ENCODE measurements around the gene TPM2.
"Not testable (repeated sequence)": the region's sequence is repeated elsewhere in the genome, so short reads cannot be mapped to it uniquely, and the experiment has no call there.

The TPM2 gene

GRCh38 chr9:35639631-35640030 is 50.1 kb downstream of the TPM2 start:
- no peak overlapping the region for H3K4me3 ChIP-seq (ENCODE audit: low read depth, low read length)
- no peak for TF ChIP-seq CTCF (IDR thresholded peaks at IDR 0.05; ENCODE audit: low read depth, low read length)
- H3K4me1 ChIP-seq: no peaks in the 10 kb centered on the region
- no peak for DNase-seq
- no peaks in the 10 kb centered on the region for H3K36me3 ChIP-seq
- H3K27me3 ChIP-seq: no peaks in the 10 kb centered on the region; the same call in 1 of the 2 replicates
- H3K9me3 ChIP-seq: no peaks in the 10 kb centered on the region

- H3K4me1 ChIP-seq; H3K4me3 ChIP-seq (ENCODE audit: low read depth, low read length); DNase-seq; H3K9me3 ChIP-seq; H3K27me3 ChIP-seq; H3K36me3 ChIP-seq: not testable (repeated sequence)
Measured at GRCh38 chr9:35639225-35639624, 50.5 kb downstream of the TPM2 start.

GRCh38 chr9:35638751-35639150 is 51.0 kb downstream of the TPM2 start:
- DNase-seq, H3K4me1 ChIP-seq, H3K36me3 ChIP-seq: not testable (repeated sequence)

GRCh38 chr9:35637427-35637955 is 52.2 kb downstream of the TPM2 start:
- not testable (repeated sequence) for H3K9me3 ChIP-seq; H3K4me1 ChIP-seq; H3K36me3 ChIP-seq; H3K4me3 ChIP-seq (ENCODE audit: low read depth, low read length); H3K27me3 ChIP-seq; DNase-seq

More at GRCh38 chr9:35638751-35639150, 51.0 kb downstream of the TPM2 start:
- H3K4me3 ChIP-seq (ENCODE audit: low read depth, low read length); H3K9me3 ChIP-seq; H3K27me3 ChIP-seq: not testable (repeated sequence)

GRCh38 chr9:35636877-35637246 is 52.9 kb downstream of the TPM2 start:
- not testable (repeated sequence) for H3K4me3 ChIP-seq (ENCODE audit: low read depth, low read length); H3K4me1 ChIP-seq; H3K9me3 ChIP-seq; H3K27me3 ChIP-seq; DNase-seq; H3K36me3 ChIP-seq

GRCh38 chr9:35636135-35636876 is 53.4 kb downstream of the TPM2 start:
- H3K36me3 ChIP-seq: no peaks in the 10 kb centered on the region
- DNase-seq: no peak
- no peak for TF ChIP-seq CTCF (IDR thresholded peaks at IDR 0.05; ENCODE audit: low read depth, low read length)
- no peaks in the 10 kb centered on the region for H3K9me3 ChIP-seq
- no peaks in the 10 kb centered on the region for H3K4me1 ChIP-seq
- H3K27me3 ChIP-seq: no peaks in the 10 kb centered on the region; the same call in 1 of the 2 replicates
- no peak overlapping the region for H3K4me3 ChIP-seq (ENCODE audit: low read depth, low read length)

GRCh38 chr9:35635730-35636129 is 54.0 kb downstream of the TPM2 start:
- H3K4me3 ChIP-seq (ENCODE audit: low read depth, low read length): no peak overlapping the region

More at GRCh38 chr9:35635730-35636129, 54.0 kb downstream of the TPM2 start:
- Histone ChIP-seq H3K4me1 (no peaks in the 10 kb centered on the region), H3K27me3 (no peaks in the 10 kb centered on the region; the same call in 1 of the 2 replicates), H3K9me3 (no peaks in the 10 kb centered on the region), H3K36me3 (no peaks in the 10 kb centered on the region)
- DNase-seq: no peak
- TF ChIP-seq CTCF (IDR thresholded peaks at IDR 0.05; ENCODE audit: low read depth, low read length): no peak

Measured in BE2C (cell line).